Activated naive CD4-positive, alpha-beta T cell treated with anti-CD3 and anti-CD28 coated beads, Interleukin-2, amount 10 ng/mL, durations not matched to agents 7 days and 5 days (primary cell): ENCODE data around the gene SIRPA.
A peak's percentile ranks its signal among the peaks of the same experiment; 100 is the strongest.

ENCODE experiments used
- CTCF ChIA-PET: fragments of 350-600 bp; sonication (Branson Sonifier 250); formaldehyde crosslinking; loops from one replicate; lab custom pipeline; 2021; ENCODE audit warnings: antibody characterized with exemption; lab: Charles Lee
- DNase-seq: peaks from one replicate; pipeline ENCODE4 v3.0.0-alpha.2; 2020
- H3K27ac Mint-ChIP-seq: one replicate; pipeline ENCODE4 v1.8.0; 2021; ENCODE audit warnings: mild to moderate bottlenecking, moderate library complexity, mixed read lengths
- H3K27me3 Mint-ChIP-seq: one replicate; pipeline ENCODE4 v1.8.0; 2021; ENCODE audit warnings: mild to moderate bottlenecking, mixed read lengths
- H3K36me3 Mint-ChIP-seq: one replicate; pipeline ENCODE4 v1.8.0; 2021; ENCODE audit warnings: mixed read lengths
- H3K4me1 Mint-ChIP-seq: one replicate; pipeline ENCODE4 v1.8.0; 2021; ENCODE audit warnings: mixed read lengths
- H3K4me3 Mint-ChIP-seq: one replicate; pipeline ENCODE4 v1.8.0; 2021; ENCODE audit warnings: mild to moderate bottlenecking, moderate library complexity, mixed read lengths
- H3K9me3 Mint-ChIP-seq: one replicate; pipeline ENCODE4 v1.8.0; 2021; ENCODE audit warnings: mixed read lengths

Gene SIRPA

GRCh38 chr20:1894951-1895673 is at the start of gene SIRPA:
Gene SIRPA (plus strand): TSS chr20:1895407. CDS start chr20:1895448, 41 bp downstream.
- Mint-ChIP-seq H3K36me3 (no peaks in the 10 kb centered on the region), H3K9me3 (no peaks in the 10 kb centered on the region), H3K27ac (no peak within 1 kb of the TSS), H3K4me1 (peaks cover 2% of the 10 kb centered on the region), H3K4me3 (peak within 1 kb of the TSS; percentile 31), H3K27me3 (peaks cover 94% of the 10 kb centered on the region)
- no peak for DNase-seq
- CTCF ChIA-PET: no interaction called here

- Mint-ChIP-seq H3K9me3 (peaks cover 2% of the 10 kb centered on the region), H3K4me3 (no peak overlapping the region), H3K27ac (no peak overlapping the region), H3K4me1 (peaks cover 15% of the 10 kb centered on the region), H3K27me3 (peaks cover 8% of the 10 kb centered on the region), H3K36me3 (no peaks in the 10 kb centered on the region)
- CTCF ChIA-PET: no interaction called here
- DNase-seq: no peak
These were observed 49.5 kb upstream of the SIRPA start for GRCh38 chr20:1845701-1846100.

GRCh38 chr20:1846341-1846740 is 48.9 kb upstream of the SIRPA start:
- Mint-ChIP-seq H3K36me3 (no peaks in the 10 kb centered on the region), H3K4me1 (peaks cover 22% of the 10 kb centered on the region), H3K4me3 (no peak overlapping the region), H3K27me3 (peaks cover 8% of the 10 kb centered on the region), H3K27ac (no peak overlapping the region), H3K9me3 (peaks cover 2% of the 10 kb centered on the region)
- DNase-seq: no peak
- CTCF ChIA-PET: no interaction called here

- Mint-ChIP-seq H3K4me3 (no peak overlapping the region), H3K4me1 (peaks cover 25% of the 10 kb centered on the region), H3K9me3 (peaks cover 2% of the 10 kb centered on the region), H3K36me3 (no peaks in the 10 kb centered on the region), H3K27me3 (peaks cover 4% of the 10 kb centered on the region), H3K27ac (no peak overlapping the region)
- CTCF ChIA-PET: no interaction called here
- no peak for DNase-seq
These were observed 48.3 kb upstream of the SIRPA start for GRCh38 chr20:1846876-1847275.

- Mint-ChIP-seq H3K9me3 (peaks cover 5% of the 10 kb centered on the region), H3K36me3 (no peaks in the 10 kb centered on the region), H3K27me3 (no peaks in the 10 kb centered on the region), H3K4me1 (peaks cover 25% of the 10 kb centered on the region), H3K27ac (no peak overlapping the region), H3K4me3 (no peak overlapping the region)
- no peak for DNase-seq
- CTCF ChIA-PET: no interaction called here
These were observed 47.4 kb upstream of the SIRPA start for GRCh38 chr20:1847780-1848179.

GRCh38 chr20:1848373-1848772 is 46.8 kb upstream of the SIRPA start:
- Mint-ChIP-seq H3K27ac (no peak overlapping the region), H3K9me3 (peaks cover 5% of the 10 kb centered on the region), H3K36me3 (no peaks in the 10 kb centered on the region), H3K4me1 (peaks cover 25% of the 10 kb centered on the region), H3K4me3 (no peak overlapping the region), H3K27me3 (no peaks in the 10 kb centered on the region)
- CTCF ChIA-PET: no interaction called here
- DNase-seq: no peak

GRCh38 chr20:1851396-1851795 is 43.8 kb upstream of the SIRPA start:
- Mint-ChIP-seq H3K4me3 (no peak overlapping the region), H3K9me3 (peaks cover 3% of the 10 kb centered on the region), H3K27me3 (peaks cover 16% of the 10 kb centered on the region), H3K4me1 (peaks cover 20% of the 10 kb centered on the region), H3K27ac (peak overlapping the region; percentile 81), H3K36me3 (no peaks in the 10 kb centered on the region)
- CTCF ChIA-PET: no interaction called here
- DNase-seq: no peak

- Mint-ChIP-seq H3K27ac (no peak overlapping the region), H3K4me3 (no peak overlapping the region), H3K4me1 (peaks cover 20% of the 10 kb centered on the region), H3K9me3 (peaks cover 3% of the 10 kb centered on the region), H3K27me3 (peaks cover 20% of the 10 kb centered on the region), H3K36me3 (no peaks in the 10 kb centered on the region)
- DNase-seq: no peak
- CTCF ChIA-PET: no interaction called here
These were observed 41.7 kb upstream of the SIRPA start for GRCh38 chr20:1853473-1853872.

- CTCF ChIA-PET: no interaction called here
These were observed 41.0 kb upstream of the SIRPA start for GRCh38 chr20:1854246-1854645.

GRCh38 chr20:1855109-1855508 is 40.1 kb upstream of the SIRPA start:
- peaks cover 16% of the 10 kb centered on the region for H3K4me1 Mint-ChIP-seq

More at GRCh38 chr20:1854246-1854645, 41.0 kb upstream of the SIRPA start:
- no peak for DNase-seq
- Mint-ChIP-seq H3K27me3 (peaks cover 20% of the 10 kb centered on the region), H3K27ac (no peak overlapping the region), H3K36me3 (no peaks in the 10 kb centered on the region), H3K4me3 (no peak overlapping the region), H3K4me1 (peaks cover 19% of the 10 kb centered on the region), H3K9me3 (peaks cover 3% of the 10 kb centered on the region)

GRCh38 chr20:1855690-1856089 is 39.5 kb upstream of the SIRPA start:
- peaks cover 10% of the 10 kb centered on the region for H3K4me1 Mint-ChIP-seq
- H3K9me3 Mint-ChIP-seq: peaks cover 3% of the 10 kb centered on the region
- no peak overlapping the region for H3K4me3 Mint-ChIP-seq
- no peaks in the 10 kb centered on the region for H3K36me3 Mint-ChIP-seq
- CTCF ChIA-PET: interaction anchor here (0.9 kb wide), 1 partner anchor 33 kb away, joined by 3 read pairs; no protein-coding TSS in a partner anchor
- H3K27me3 Mint-ChIP-seq: peaks cover 20% of the 10 kb centered on the region
- no peak overlapping the region for H3K27ac Mint-ChIP-seq
- no peak for DNase-seq

More at GRCh38 chr20:1855109-1855508, 40.1 kb upstream of the SIRPA start:
- Mint-ChIP-seq H3K27ac (no peak overlapping the region), H3K36me3 (no peaks in the 10 kb centered on the region), H3K27me3 (peaks cover 20% of the 10 kb centered on the region), H3K9me3 (peaks cover 3% of the 10 kb centered on the region), H3K4me3 (no peak overlapping the region)
- DNase-seq: no peak
- CTCF ChIA-PET: interaction anchor here (0.9 kb wide), 1 partner anchor 33 kb away, joined by 3 read pairs; no protein-coding TSS in a partner anchor

GRCh38 chr20:1856424-1856823 is 38.8 kb upstream of the SIRPA start:
- Mint-ChIP-seq H3K27ac (no peak overlapping the region), H3K27me3 (peaks cover 20% of the 10 kb centered on the region), H3K9me3 (peaks cover 3% of the 10 kb centered on the region), H3K4me1 (peaks cover 3% of the 10 kb centered on the region), H3K4me3 (no peak overlapping the region), H3K36me3 (no peaks in the 10 kb centered on the region)
- CTCF ChIA-PET: no interaction called here
- DNase-seq: no peak

GRCh38 chr20:1857466-1857865 is 37.7 kb upstream of the SIRPA start:
- no peaks in the 10 kb centered on the region for H3K9me3 Mint-ChIP-seq
- H3K4me1 Mint-ChIP-seq: no peaks in the 10 kb centered on the region
- no peaks in the 10 kb centered on the region for H3K36me3 Mint-ChIP-seq
- CTCF ChIA-PET: no interaction called here
- H3K4me3 Mint-ChIP-seq: no peak overlapping the region
- no peak overlapping the region for H3K27ac Mint-ChIP-seq
- no peak for DNase-seq
- peaks cover 29% of the 10 kb centered on the region for H3K27me3 Mint-ChIP-seq

- DNase-seq: no peak
- Mint-ChIP-seq H3K27ac (no peak overlapping the region), H3K36me3 (no peaks in the 10 kb centered on the region), H3K4me3 (no peak overlapping the region), H3K9me3 (no peaks in the 10 kb centered on the region), H3K4me1 (no peaks in the 10 kb centered on the region), H3K27me3 (peaks cover 42% of the 10 kb centered on the region)
- CTCF ChIA-PET: interaction anchor here (0.7 kb wide), 1 partner anchor 16 kb away, joined by 3 read pairs; no protein-coding TSS in a partner anchor
These were observed 36.3 kb upstream of the SIRPA start for GRCh38 chr20:1858871-1859270.

GRCh38 chr20:1860446-1860845 is 34.8 kb upstream of the SIRPA start:
- CTCF ChIA-PET: no interaction called here
- no peaks in the 10 kb centered on the region for H3K4me1 Mint-ChIP-seq
- no peak for DNase-seq
- H3K9me3 Mint-ChIP-seq: no peaks in the 10 kb centered on the region
- no peak overlapping the region for H3K27ac Mint-ChIP-seq
- H3K4me3 Mint-ChIP-seq: no peak overlapping the region
- no peaks in the 10 kb centered on the region for H3K36me3 Mint-ChIP-seq
- H3K27me3 Mint-ChIP-seq: peaks cover 40% of the 10 kb centered on the region
